GM23338 (cell line): ENCODE measurements around the gene CEACAM3.

Experiments
- CTCF ChIP-seq, 2 experiments: fragments of 200-600 bp in 1 of 2; sonication (generic) in 1 of 2; conservative IDR thresholded peaks; 2 replicates each; pipeline versions ENCODE4 v1.5.1 to v1.6.1; 2016 to 2017; ENCODE audit warnings: antibody characterized with exemption in 2 of 2, low read depth in 2 of 2, mild to moderate bottlenecking in 2 of 2, moderate library complexity in 1 of 2
- EZH2phosphoT487 ChIP-seq: fragments of 200-600 bp; sonication (generic); IDR thresholded peaks from one replicate; pipeline ENCODE4 v1.8.1; 2018; ENCODE audit warnings: antibody characterized with exemption; ENCODE audit not compliant: unreplicated experiment
- POLR2AphosphoS5 ChIP-seq: IDR thresholded peaks from 2 replicates; pipeline ENCODE4 v1.6.1; 2016; ENCODE audit warnings: antibody characterized with exemption, low read depth
- REST ChIP-seq: IDR thresholded peaks from one replicate; pipeline ENCODE4 v1.6.1; 2018; ENCODE audit warnings: antibody characterized with exemption; ENCODE audit not compliant: unreplicated experiment

- TF ChIP-seq REST (no peak), EZH2phosphoT487 (no peak), CTCF (conservative IDR thresholded peaks at IDR 0.05; ENCODE audit: low read depth in 2 of 2) (no peak), POLR2AphosphoS5 (no peak)
Observed at GRCh38 chr19:41860419-41861115, 64.2 kb downstream of the CEACAM3 start.
